Neutrophil (primary cell): ENCODE results near the gene MSH5.

Source experiments
- H3K27ac ChIP-seq: fragments of 200-600 bp; sonication (generic); 2 replicates; pipeline ENCODE4 v1.5.1; 2016; ENCODE audit warnings: mild to moderate bottlenecking, moderate library complexity
- H3K27me3 ChIP-seq: fragments of 200-600 bp; sonication (generic); 2 replicates; pipeline ENCODE4 v1.6.0; 2016; ENCODE audit warnings: mild to moderate bottlenecking
- H3K36me3 ChIP-seq: fragments of 200-600 bp; sonication (generic); 2 replicates; pipeline ENCODE4 v1.5.1; 2017
- H3K4me1 ChIP-seq, 2 experiments: fragments of 200-600 bp in 1 of 2; sonication (generic) in 1 of 2; 1 replicate in 1 of 2; 2 replicates in 1 of 2; pipeline versions ENCODE4 v1.5.1 to v1.6.1; 2013 to 2016; ENCODE audit warnings: low read depth in 1 of 2, low read length in 1 of 2, mild to moderate bottlenecking in 1 of 2, moderate library complexity in 1 of 2; ENCODE audit not compliant: control insufficient read depth in 1 of 2, insufficient read depth in 1 of 2
- H3K4me3 ChIP-seq, 2 experiments: fragments of 200-600 bp in 1 of 2; sonication (generic) in 1 of 2; 1 replicate in 1 of 2; 2 replicates in 1 of 2; pipeline ENCODE4 v1.5.1; 2013 to 2016; ENCODE audit warnings: low read depth in 1 of 2, low read length in 1 of 2, mild to moderate bottlenecking in 1 of 2, moderate library complexity in 1 of 2
- H3K9me3 ChIP-seq: fragments of 200-600 bp; sonication (generic); 2 replicates; pipeline ENCODE4 v1.5.1; 2016
- TF ChIP-seq, protein P1 (sequence below): fragments of 200-600 bp; sonication (generic); IDR thresholded peaks from 2 replicates; pipeline ENCODE4 v1.5.1; 2016; ENCODE audit warnings: antibody characterized with exemption

The MSH5 gene

DNA sequence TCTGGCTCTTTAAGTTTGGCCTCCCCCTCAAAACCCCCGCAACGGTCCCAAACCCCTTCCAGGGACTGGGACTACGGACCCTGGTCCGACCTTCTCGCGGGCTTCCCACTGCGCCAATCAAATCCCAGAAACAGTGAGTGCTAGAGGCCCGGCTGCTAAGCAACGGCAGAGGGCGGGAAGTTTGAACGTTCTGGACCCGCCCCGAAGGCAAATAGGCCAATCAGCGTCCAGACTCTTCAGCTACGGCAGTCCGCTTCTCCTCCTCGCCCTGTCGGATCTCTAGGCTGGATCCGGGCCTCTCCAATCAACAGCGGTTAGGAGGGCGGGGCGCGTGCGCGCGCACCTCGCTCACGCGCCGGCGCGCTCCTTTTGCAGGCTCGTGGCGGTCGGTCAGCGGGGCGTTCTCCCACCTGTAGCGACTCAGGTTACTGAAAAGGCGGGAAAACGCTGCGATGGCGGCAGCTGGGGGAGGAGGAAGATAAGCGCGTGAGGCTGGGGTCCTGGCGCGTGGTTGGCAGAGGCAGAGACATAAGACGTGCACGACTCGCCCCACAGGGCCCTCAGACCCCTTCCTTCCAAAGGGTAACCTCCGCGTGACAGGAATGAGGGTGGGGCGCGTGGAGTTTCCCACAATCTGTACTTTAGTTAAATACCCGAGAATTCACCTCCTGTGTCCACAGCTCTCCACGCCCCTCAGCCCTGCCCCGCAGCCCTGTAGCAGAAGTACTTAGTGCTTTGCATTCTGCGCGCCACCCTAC, at the start of gene MSH5:
TSS of gene MSH5 (plus strand) at position 367 of the 758 bp plus-strand sequence. CDS start 462 bp downstream, outside the sequence.
- no peaks in the 10 kb centered on the region for H3K27me3 ChIP-seq
- no peaks in the 10 kb centered on the region for H3K36me3 ChIP-seq
- TF ChIP-seq, protein P1, sequence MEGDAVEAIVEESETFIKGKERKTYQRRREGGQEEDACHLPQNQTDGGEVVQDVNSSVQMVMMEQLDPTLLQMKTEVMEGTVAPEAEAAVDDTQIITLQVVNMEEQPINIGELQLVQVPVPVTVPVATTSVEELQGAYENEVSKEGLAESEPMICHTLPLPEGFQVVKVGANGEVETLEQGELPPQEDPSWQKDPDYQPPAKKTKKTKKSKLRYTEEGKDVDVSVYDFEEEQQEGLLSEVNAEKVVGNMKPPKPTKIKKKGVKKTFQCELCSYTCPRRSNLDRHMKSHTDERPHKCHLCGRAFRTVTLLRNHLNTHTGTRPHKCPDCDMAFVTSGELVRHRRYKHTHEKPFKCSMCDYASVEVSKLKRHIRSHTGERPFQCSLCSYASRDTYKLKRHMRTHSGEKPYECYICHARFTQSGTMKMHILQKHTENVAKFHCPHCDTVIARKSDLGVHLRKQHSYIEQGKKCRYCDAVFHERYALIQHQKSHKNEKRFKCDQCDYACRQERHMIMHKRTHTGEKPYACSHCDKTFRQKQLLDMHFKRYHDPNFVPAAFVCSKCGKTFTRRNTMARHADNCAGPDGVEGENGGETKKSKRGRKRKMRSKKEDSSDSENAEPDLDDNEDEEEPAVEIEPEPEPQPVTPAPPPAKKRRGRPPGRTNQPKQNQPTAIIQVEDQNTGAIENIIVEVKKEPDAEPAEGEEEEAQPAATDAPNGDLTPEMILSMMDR, result no peak
- H3K9me3 ChIP-seq, result no peaks in the 10 kb centered on the region
- H3K27ac ChIP-seq, result peak within 1 kb of the TSS; percentile 96
- H3K4me3 ChIP-seq, result peak within 1 kb of the TSS; percentile 88 to 98
- H3K4me1 ChIP-seq, result peaks cover 44 to 52% of the 10 kb centered on the region in 2 experiments

DNA sequence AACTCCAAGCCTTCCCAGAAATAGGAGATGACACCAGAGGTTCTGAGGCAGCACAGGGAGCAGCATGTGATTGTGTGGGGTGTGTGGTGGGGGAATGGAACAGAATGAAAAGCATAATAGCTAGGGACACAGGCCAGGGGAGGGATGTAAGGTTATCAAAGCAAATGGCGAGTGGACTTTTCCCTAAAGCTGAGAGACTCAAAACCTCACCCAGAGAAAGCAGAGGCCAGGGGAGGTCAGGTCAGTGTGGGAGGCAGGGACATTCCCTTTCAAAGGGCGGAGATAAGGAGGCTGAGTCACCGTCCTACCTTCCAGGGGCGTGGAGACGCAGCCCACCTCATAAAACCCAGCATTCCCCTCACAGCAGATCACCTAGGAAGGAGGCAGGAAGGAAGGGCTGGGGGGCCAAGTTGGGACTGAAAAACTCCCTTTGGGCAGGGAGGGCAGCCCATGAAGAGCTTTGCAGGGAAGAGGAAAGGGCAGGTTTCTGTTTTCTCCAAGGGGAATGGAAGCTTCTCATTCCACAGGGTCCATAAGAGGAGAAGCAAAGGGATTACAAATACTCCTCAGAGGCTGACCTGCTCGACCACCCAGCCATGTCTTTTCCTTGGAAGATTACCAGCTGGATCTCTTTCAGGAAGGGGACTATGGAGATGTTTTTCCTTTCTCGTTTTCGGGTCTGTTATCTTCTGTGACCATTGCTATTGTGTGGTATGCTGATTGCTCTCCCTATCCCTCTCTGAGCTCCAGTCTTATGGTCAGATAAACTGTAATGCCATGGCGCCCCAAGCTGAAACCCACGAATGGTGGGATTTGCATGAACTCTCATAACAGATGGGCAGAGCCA, 49.4 kb upstream of the MSH5 start:
- TF ChIP-seq, protein P1, result no peak
- Histone ChIP-seq H3K4me1 (no peaks in the 10 kb centered on the region), H3K36me3 (peaks cover 100% of the 10 kb centered on the region), H3K27me3 (no peaks in the 10 kb centered on the region), H3K9me3 (no peaks in the 10 kb centered on the region), H3K27ac (no peak overlapping the region), H3K4me3 (no peak overlapping the region)

DNA sequence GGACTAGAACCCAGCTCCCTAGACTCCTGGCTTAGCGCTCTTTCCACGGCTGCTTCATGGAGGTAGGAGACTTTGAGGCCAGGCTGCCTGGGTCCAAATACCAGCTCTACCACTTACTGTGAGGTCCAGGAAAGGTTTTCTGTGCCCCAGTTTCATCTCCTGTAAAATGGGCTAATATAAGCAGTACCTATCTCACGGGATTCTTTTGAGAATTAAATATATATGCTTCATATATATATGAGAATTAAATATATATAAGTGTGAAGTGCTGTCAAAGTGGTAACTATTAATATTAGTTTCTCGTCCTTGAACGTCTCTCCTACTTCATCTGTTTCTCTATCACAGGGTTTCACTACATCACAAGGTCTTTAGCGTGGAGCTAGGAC, 48.7 kb upstream of the MSH5 start:
- TF ChIP-seq, protein P1, result no peak
- Histone ChIP-seq H3K9me3 (no peaks in the 10 kb centered on the region), H3K27ac (no peak overlapping the region), H3K27me3 (no peaks in the 10 kb centered on the region), H3K4me3 (no peak overlapping the region), H3K4me1 (no peaks in the 10 kb centered on the region), H3K36me3 (peaks cover 100% of the 10 kb centered on the region)

DNA sequence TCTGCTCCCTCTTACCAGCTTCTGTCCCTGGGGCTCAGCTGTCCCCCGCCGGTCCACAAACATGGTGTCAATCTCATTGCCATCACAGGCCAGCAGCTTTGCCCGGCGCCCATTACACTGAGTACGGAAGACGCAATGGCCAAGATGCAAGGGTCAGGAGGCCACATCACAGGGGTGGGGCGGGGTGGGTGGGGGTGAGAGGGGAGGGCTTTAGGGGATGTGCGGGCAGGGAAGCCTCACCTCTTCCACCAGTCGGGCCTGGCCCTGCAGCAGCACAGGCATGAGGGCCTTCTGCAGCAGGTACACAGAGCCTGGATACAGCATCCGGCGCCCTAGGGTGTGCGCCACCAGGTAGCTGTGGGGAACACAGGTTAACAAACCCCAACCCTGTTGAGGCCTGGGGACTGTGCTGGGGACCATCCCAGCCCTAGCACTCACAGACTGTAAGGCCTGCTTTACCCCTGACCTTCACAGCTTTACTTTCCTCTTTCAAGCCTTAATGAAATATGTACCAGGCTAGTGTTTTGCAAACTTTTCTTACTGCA, 48.2 kb upstream of the MSH5 start:
- H3K27ac ChIP-seq, result no peak overlapping the region
- no peaks in the 10 kb centered on the region for H3K4me1 ChIP-seq
- H3K27me3 ChIP-seq, result no peaks in the 10 kb centered on the region
- no peak overlapping the region for H3K4me3 ChIP-seq
- H3K36me3 ChIP-seq, result peaks cover 99% of the 10 kb centered on the region
- no peaks in the 10 kb centered on the region for H3K9me3 ChIP-seq
- TF ChIP-seq, protein P1, result no peak

DNA sequence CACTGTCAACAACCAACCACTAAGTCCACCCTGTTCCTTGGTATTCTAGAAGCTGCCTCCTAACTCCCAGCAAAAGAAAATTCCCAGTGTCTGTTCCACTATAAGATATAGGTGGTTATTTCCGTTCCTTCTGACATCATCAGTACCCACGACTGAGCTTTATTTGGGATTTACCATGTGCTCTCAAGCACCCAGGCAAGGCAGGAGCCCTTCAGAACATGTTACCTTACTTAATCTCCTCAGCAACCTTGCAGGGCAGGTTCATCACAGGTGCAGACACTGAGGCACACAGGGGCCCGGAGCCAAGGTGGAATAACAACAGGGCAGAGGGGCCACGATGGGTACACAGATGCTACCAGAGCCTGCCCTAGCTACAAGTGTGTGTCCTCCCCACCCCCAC, 47.5 kb upstream of the MSH5 start:
- no peak overlapping the region for H3K27ac ChIP-seq
- TF ChIP-seq, protein P1, result no peak
- H3K27me3 ChIP-seq, result no peaks in the 10 kb centered on the region
- no peaks in the 10 kb centered on the region for H3K4me1 ChIP-seq
- H3K4me3 ChIP-seq, result no peak overlapping the region
- peaks cover 94% of the 10 kb centered on the region for H3K36me3 ChIP-seq
- H3K9me3 ChIP-seq, result no peaks in the 10 kb centered on the region
